ENCODE results near the gene SMARCB1. TPM values are rescaled to one million over a fixed set of nuclear protein-coding genes. Genes with fewer than 3 reads are reported as not detected.

The SMARCB1 gene
- 20.3 and 21.8 TPM in 2 replicates for total RNA-seq

- DNase-seq (ENCODE audit: low read depth in 2 of 2): peak; percentile 90 to 92
Measured at GRCh38 chr22:23786752-23787599, at the start of gene SMARCB1. SMARCB1 (plus strand) TSS chr22:23786966; CDS start chr22:23787170, 204 bp downstream.

GRCh38 chr22:23737696-23738095 is 49.1 kb upstream of the SMARCB1 start:
- DNase-seq (ENCODE audit: low read depth in 2 of 2): no peak

GRCh38 chr22:23742505-23743264 is 44.1 kb upstream of the SMARCB1 start:
- DNase-seq (ENCODE audit: low read depth in 2 of 2): no peak

GRCh38 chr22:23743303-23743705 is 43.5 kb upstream of the SMARCB1 start:
- no peak for DNase-seq (ENCODE audit: low read depth in 2 of 2)

GRCh38 chr22:23744001-23744400 is 42.8 kb upstream of the SMARCB1 start:
- no peak for DNase-seq (ENCODE audit: low read depth in 2 of 2)

- no peak for DNase-seq (ENCODE audit: low read depth in 2 of 2)
Measured at GRCh38 chr22:23744485-23744884, 42.3 kb upstream of the SMARCB1 start.

- DNase-seq (ENCODE audit: low read depth in 2 of 2): no peak
Measured at GRCh38 chr22:23745791-23746190, 41.0 kb upstream of the SMARCB1 start.

- no peak for DNase-seq (ENCODE audit: low read depth in 2 of 2)
Measured at GRCh38 chr22:23749841-23750301, 36.9 kb upstream of the SMARCB1 start.

GRCh38 chr22:23750367-23750713 is 36.4 kb upstream of the SMARCB1 start:
- DNase-seq (ENCODE audit: low read depth in 2 of 2): no peak

- peak; percentile 78 to 82 for DNase-seq (ENCODE audit: low read depth in 2 of 2)
Measured at GRCh38 chr22:23750714-23751440, 35.9 kb upstream of the SMARCB1 start, which contains the start of gene ZNF70. ZNF70 (minus strand) TSS chr22:23751112; CDS start chr22:23745140, 5,972 bp downstream.

GRCh38 chr22:23751441-23751996 is 35.2 kb upstream of the SMARCB1 start:
- DNase-seq (ENCODE audit: low read depth in 2 of 2): no peak

- DNase-seq (ENCODE audit: low read depth in 2 of 2): no peak
Measured at GRCh38 chr22:23752090-23752691, 34.6 kb upstream of the SMARCB1 start.

GRCh38 chr22:23752750-23753149 is 34.0 kb upstream of the SMARCB1 start:
- no peak for DNase-seq (ENCODE audit: low read depth in 2 of 2)

GRCh38 chr22:23753385-23753784 is 33.4 kb upstream of the SMARCB1 start:
- DNase-seq (ENCODE audit: low read depth in 2 of 2): no peak

GRCh38 chr22:23754220-23754919 is 32.4 kb upstream of the SMARCB1 start, which contains the start of gene VPREB3:
VPREB3 (minus strand) TSS chr22:23754425; CDS start chr22:23754363, 62 bp downstream.
- DNase-seq (ENCODE audit: low read depth in 2 of 2): no peak

- DNase-seq (ENCODE audit: low read depth in 2 of 2): peak; percentile 24 to 91
Measured at GRCh38 chr22:23754980-23755636, 31.7 kb upstream of the SMARCB1 start.

- no peak for DNase-seq (ENCODE audit: low read depth in 2 of 2)
Measured at GRCh38 chr22:23755711-23756110, 31.1 kb upstream of the SMARCB1 start.

- DNase-seq (ENCODE audit: low read depth in 2 of 2): no peak
Measured at GRCh38 chr22:23756891-23757290, 29.9 kb upstream of the SMARCB1 start.

GRCh38 chr22:23759566-23759965 is 27.2 kb upstream of the SMARCB1 start:
- DNase-seq (ENCODE audit: low read depth in 2 of 2): no peak

GRCh38 chr22:23760056-23760455 is 26.7 kb upstream of the SMARCB1 start:
- no peak for DNase-seq (ENCODE audit: low read depth in 2 of 2)
